Pulmonary artery endothelial cell (primary cell): ENCODE results near the gene ZNF880. TPM values are rescaled to one million over a fixed set of nuclear protein-coding genes. Genes with fewer than 3 reads are reported as not detected.
"Not testable (repeated sequence)": the region's sequence is repeated elsewhere in the genome, so short reads cannot be mapped to it uniquely, and the experiment has no call there.

Source experiments
- DNase-seq: peaks from one replicate; pipeline ENCODE4 v3.0.0-alpha.2; 2011; ENCODE audit warnings: low read depth, low spot score
- total RNA-seq: library from RNA; depleted of rRNA; stranded (reverse); fragments of >200 nt; gene quantifications from 2 replicates; pipeline ENCODE4 v1.2.3, GENCODE V29; 2014

ZNF880 gene
- 14.3 and 16.9 TPM in 2 replicates for total RNA-seq

- peak; percentile 74 for DNase-seq
These were observed at the start of gene ZNF880 for GRCh38 chr19:52369559-52370340. Gene ZNF880 (plus strand): TSS chr19:52369923. CDS start chr19:52369966, 43 bp downstream.

- no peak for DNase-seq
These were observed 47.3 kb upstream of the ZNF880 start for GRCh38 chr19:52322429-52322828.

- DNase-seq: no peak
These were observed 38.0 kb upstream of the ZNF880 start for GRCh38 chr19:52331757-52332156.

GRCh38 chr19:52335768-52336116, 34.0 kb upstream of the ZNF880 start:
- no peak for DNase-seq

GRCh38 chr19:52336117-52336790, 33.5 kb upstream of the ZNF880 start, which contains the start of gene ZNF610:
Gene ZNF610 (plus strand): TSS chr19:52336243. CDS start chr19:52349173, 12,930 bp downstream.
- DNase-seq: peak; percentile 54

GRCh38 chr19:52336791-52337381, 32.8 kb upstream of the ZNF880 start:
- no peak for DNase-seq

- DNase-seq: not testable (repeated sequence)
These were observed 30.7 kb upstream of the ZNF880 start for GRCh38 chr19:52339022-52339421.

- DNase-seq: peak; percentile 30
These were observed 26.2 kb upstream of the ZNF880 start for GRCh38 chr19:52343548-52343947.

- no peak for DNase-seq
These were observed 24.6 kb upstream of the ZNF880 start for GRCh38 chr19:52345162-52345561.

GRCh38 chr19:52351512-52351911, 18.2 kb upstream of the ZNF880 start:
- DNase-seq: no peak

- no peak for DNase-seq
These were observed 3.3 kb upstream of the ZNF880 start for GRCh38 chr19:52366414-52366824.

GRCh38 chr19:52370341-52370710, 603 bp downstream of the ZNF880 start:
- DNase-seq: no peak

- no peak for DNase-seq
These were observed 21.4 kb downstream of the ZNF880 start for GRCh38 chr19:52391135-52391534.

GRCh38 chr19:52397310-52398080, 27.8 kb downstream of the ZNF880 start, which contains the start of gene ZNF528:
Gene ZNF528 (plus strand): TSS chr19:52397849. CDS start chr19:52402014, 4,165 bp downstream.
- peak; percentile 79 for DNase-seq

GRCh38 chr19:52398081-52398441, 28.3 kb downstream of the ZNF880 start:
- DNase-seq: no peak

- no peak for DNase-seq
These were observed 40.6 kb downstream of the ZNF880 start for GRCh38 chr19:52410276-52410675.

GRCh38 chr19:52415711-52416110, 46.0 kb downstream of the ZNF880 start:
- DNase-seq: no peak

- DNase-seq: no peak
These were observed 59.2 kb downstream of the ZNF880 start, which contains the start of gene ZNF534 for GRCh38 chr19:52428937-52429336. Gene ZNF534 (plus strand): TSS chr19:52429148. CDS start chr19:52431475, 2,327 bp downstream.
